Upper lobe of left lung (tissue), 4 donors: ENCODE results near the gene LDLRAD2.

Experiments
- POLR2A ChIP-seq, 4 donors: fragments of 450-650 bp; IDR thresholded peaks; one replicate each; pipeline ENCODE4 v1.5.1; 2016 to 2017; ENCODE audit warnings: antibody characterized with exemption in 4 of 4, mild to moderate bottlenecking in 2 of 4
- POLR2AphosphoS5 ChIP-seq, 2 donors: sonication (generic); formaldehyde crosslinking; IDR thresholded peaks; one replicate each; pipeline ENCODE4 v1.5.1; 2017; ENCODE audit warnings: antibody characterized with exemption in 2 of 2
- TF ChIP-seq, protein P1 (sequence below), 6 experiments: fragments of 450-650 bp in 4 of 6; fragments of 200-600 bp in 2 of 6; sonication (generic) in 2 of 6; IDR thresholded peaks; one replicate each; pipeline ENCODE4 v1.5.1; 2016 to 2019; ENCODE audit warnings: antibody characterized with exemption in 6 of 6

DNA sequence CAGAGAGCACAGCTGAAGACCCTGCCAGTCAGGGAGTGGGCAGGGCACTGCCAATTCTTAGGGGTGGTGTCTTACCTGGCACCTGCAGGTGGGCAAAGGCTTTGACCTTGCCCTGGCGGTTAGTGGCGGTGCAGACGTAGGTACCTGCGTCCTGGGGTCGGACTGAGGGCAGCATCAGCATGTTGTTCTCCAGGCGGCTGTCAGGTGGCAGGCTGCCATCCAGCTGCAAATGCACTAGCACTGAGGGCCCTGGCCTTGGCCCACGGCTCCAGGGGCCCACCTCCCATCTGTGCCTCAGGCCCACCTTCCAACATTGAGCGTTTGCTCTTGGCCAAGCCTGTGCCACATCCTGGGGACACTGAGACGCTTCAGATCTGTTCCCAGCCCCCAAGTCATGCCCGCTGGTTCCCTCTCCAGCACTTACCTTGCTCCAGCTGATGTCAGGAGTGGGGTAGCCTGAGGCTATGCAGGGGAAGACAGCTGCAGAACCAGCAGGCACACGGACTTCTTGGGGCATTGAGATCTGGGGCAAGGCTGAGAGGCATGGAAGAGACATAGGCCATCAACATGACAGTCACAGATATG, 21.4 kb downstream of the LDLRAD2 start:
- TF ChIP-seq, protein P1, sequence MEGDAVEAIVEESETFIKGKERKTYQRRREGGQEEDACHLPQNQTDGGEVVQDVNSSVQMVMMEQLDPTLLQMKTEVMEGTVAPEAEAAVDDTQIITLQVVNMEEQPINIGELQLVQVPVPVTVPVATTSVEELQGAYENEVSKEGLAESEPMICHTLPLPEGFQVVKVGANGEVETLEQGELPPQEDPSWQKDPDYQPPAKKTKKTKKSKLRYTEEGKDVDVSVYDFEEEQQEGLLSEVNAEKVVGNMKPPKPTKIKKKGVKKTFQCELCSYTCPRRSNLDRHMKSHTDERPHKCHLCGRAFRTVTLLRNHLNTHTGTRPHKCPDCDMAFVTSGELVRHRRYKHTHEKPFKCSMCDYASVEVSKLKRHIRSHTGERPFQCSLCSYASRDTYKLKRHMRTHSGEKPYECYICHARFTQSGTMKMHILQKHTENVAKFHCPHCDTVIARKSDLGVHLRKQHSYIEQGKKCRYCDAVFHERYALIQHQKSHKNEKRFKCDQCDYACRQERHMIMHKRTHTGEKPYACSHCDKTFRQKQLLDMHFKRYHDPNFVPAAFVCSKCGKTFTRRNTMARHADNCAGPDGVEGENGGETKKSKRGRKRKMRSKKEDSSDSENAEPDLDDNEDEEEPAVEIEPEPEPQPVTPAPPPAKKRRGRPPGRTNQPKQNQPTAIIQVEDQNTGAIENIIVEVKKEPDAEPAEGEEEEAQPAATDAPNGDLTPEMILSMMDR (IDR thresholded peaks at IDR 0.05) = no peak
- no peak for TF ChIP-seq POLR2A (IDR thresholded peaks at IDR 0.05)
- TF ChIP-seq POLR2AphosphoS5 (IDR thresholded peaks at IDR 0.05) = no peak
